PC-9 (cell line): ENCODE measurements around the gene KLHL36. TPM values are rescaled to one million over a fixed set of nuclear protein-coding genes. Genes with fewer than 3 reads are reported as not detected.

ENCODE experiments used
- BruUV-seq: library from RNA; stranded (reverse); fragments of 400-500 nt; replicated peaks from 2 replicates; lab custom pipeline; 2021; lab: Mats Ljungman, UMichigan
- CTCF ChIA-PET: fragments of 300-600 bp; sonication (Branson Sonifier 250); formaldehyde crosslinking; loops from one replicate; lab custom pipeline; 2022; ENCODE audit warnings: antibody characterized with exemption; lab: Charles Lee
- POLR2A ChIA-PET: fragments of 300-600 bp; sonication (Branson Sonifier 250); formaldehyde crosslinking; loops from one replicate; lab custom pipeline; 2022; ENCODE audit warnings: antibody characterized with exemption; ENCODE audit not compliant: unreplicated experiment; lab: Charles Lee
- DNase-seq, 2 experiments: peaks; one replicate each; pipeline versions ENCODE4 v3.0.0 to v3.0.0-alpha.2; 2015 to 2022; ENCODE audit warnings: mixed read lengths in 1 of 2
- H2AFZ ChIP-seq: fragments of 200-600 bp; sonication (generic); 2 replicates; pipeline ENCODE4 v1.8.1; 2017; ENCODE audit warnings: antibody characterized with exemption
- H3F3A ChIP-seq: fragments of 200-600 bp; sonication (generic); 2 replicates; pipeline ENCODE4 v1.8.1; 2017; ENCODE audit warnings: antibody characterized with exemption, mild to moderate bottlenecking, low read depth; ENCODE audit not compliant: insufficient read depth
- H3K27ac ChIP-seq: fragments of 200-600 bp; sonication (generic); 2 replicates; pipeline ENCODE4 v1.6.1; 2016; ENCODE audit warnings: mixed run types
- H3K27me3 ChIP-seq: fragments of 200-600 bp; sonication (generic); 2 replicates; pipeline ENCODE4 v1.6.1; 2016; ENCODE audit warnings: low read depth, mixed run types; ENCODE audit not compliant: insufficient read depth
- H3K36me3 ChIP-seq: fragments of 200-600 bp; sonication (generic); 2 replicates; pipeline ENCODE4 v1.6.1; 2016; ENCODE audit warnings: low read depth, mixed run types
- H3K4me1 ChIP-seq: fragments of 200-600 bp; sonication (generic); replicated peaks from 2 replicates; pipeline ENCODE4 v1.6.1; 2016; ENCODE audit warnings: mixed run types; ENCODE audit not compliant: insufficient read depth
- H3K4me2 ChIP-seq: fragments of 200-600 bp; sonication (generic); 2 replicates; pipeline ENCODE4 v1.6.1; 2017; ENCODE audit warnings: mixed run types
- H3K4me3 ChIP-seq: fragments of 200-600 bp; sonication (generic); 2 replicates; pipeline ENCODE4 v1.6.1; 2016; ENCODE audit warnings: mixed run types
- H3K79me2 ChIP-seq: fragments of 200-600 bp; sonication (generic); 2 replicates; pipeline ENCODE4 v1.6.1; 2017; ENCODE audit warnings: low read depth, mixed run types
- H3K9me2 ChIP-seq: fragments of 200-600 bp; sonication (generic); 2 replicates; pipeline ENCODE4 v1.8.1; 2017; ENCODE audit warnings: mild to moderate bottlenecking; ENCODE audit not compliant: insufficient read depth
- H3K9me3 ChIP-seq: fragments of 200-600 bp; sonication (generic); 2 replicates; pipeline ENCODE4 v1.8.1; 2016; ENCODE audit warnings: low read depth; ENCODE audit not compliant: insufficient read depth
- H4K20me1 ChIP-seq: fragments of 200-600 bp; sonication (generic); 2 replicates; pipeline ENCODE4 v1.8.1; 2017; ENCODE audit not compliant: insufficient read depth
- CTCF ChIP-seq: fragments of 200-600 bp; sonication (generic); conservative IDR thresholded peaks from 2 replicates; pipeline ENCODE4 v1.6.1; 2017; ENCODE audit warnings: mixed run types, antibody characterized with exemption, mild to moderate bottlenecking, moderate library complexity
- EZH2 ChIP-seq: fragments of 200-600 bp; sonication (generic); IDR thresholded peaks from 2 replicates; pipeline ENCODE4 v1.8.0; 2017; ENCODE audit warnings: antibody characterized with exemption, low read depth
- intact Hi-C: fragments of 100-400 bp; cut with micrococcal nuclease; formaldehyde crosslinking; loops from one replicate; pipeline ENCODE4 v1.10.0; 2022; ENCODE audit not compliant: unreplicated experiment
- total RNA-seq: library from RNA; stranded (reverse); gene quantifications from 2 replicates; pipeline ENCODE4 v1.2.3, GENCODE V29; 2021

The KLHL36 gene
- total RNA-seq, 1 experiment from 2014 or later: 73.8 TPM

- no peaks in the 10 kb centered on the region for H3K79me2 ChIP-seq
- BruUV-seq: no TSS peak
- intact Hi-C loops: loop anchor here (2.0 kb wide), 1 partner anchor 53 kb away; no protein-coding TSS in a partner anchor
- TF ChIP-seq CTCF (no peak), EZH2 (no peak)
- no peaks in the 10 kb centered on the region for H3K9me3 ChIP-seq
- H3K4me3 ChIP-seq: no peak overlapping the region
- H2AFZ ChIP-seq: no peak overlapping the region
- H3K27ac ChIP-seq: no peak overlapping the region
- ChIA-PET POLR2A (no interaction called here), CTCF (no interaction called here)
- no peak for DNase-seq
- H3K27me3 ChIP-seq: no peaks in the 10 kb centered on the region
- H3F3A ChIP-seq: peaks cover 17% of the 10 kb centered on the region; the same call in 1 of the 2 replicates
- H3K4me1 ChIP-seq: peaks cover 15% of the 10 kb centered on the region
- H3K9me2 ChIP-seq: no peaks in the 10 kb centered on the region
- H4K20me1 ChIP-seq: no peaks in the 10 kb centered on the region
- peak overlapping the region; percentile 10 for H3K4me2 ChIP-seq
- no peaks in the 10 kb centered on the region for H3K36me3 ChIP-seq
These were observed 25.2 kb downstream of the KLHL36 start for GRCh38 chr16:84673561-84673960.

GRCh38 chr16:84675423-84675822 is 27.1 kb downstream of the KLHL36 start:
- no peaks in the 10 kb centered on the region for H3K9me3 ChIP-seq
- peaks cover 17% of the 10 kb centered on the region; the same call in 1 of the 2 replicates for H3F3A ChIP-seq
- H3K4me2 ChIP-seq: no peak overlapping the region
- no peaks in the 10 kb centered on the region for H3K9me2 ChIP-seq
- intact Hi-C loops: no loop called here
- H3K27ac ChIP-seq: no peak overlapping the region
- H3K27me3 ChIP-seq: no peaks in the 10 kb centered on the region
- TF ChIP-seq CTCF (no peak), EZH2 (no peak)
- ChIA-PET POLR2A (no interaction called here), CTCF (no interaction called here)
- BruUV-seq: no TSS peak
- peaks cover 15% of the 10 kb centered on the region for H3K4me1 ChIP-seq
- H4K20me1 ChIP-seq: no peaks in the 10 kb centered on the region
- H3K36me3 ChIP-seq: no peaks in the 10 kb centered on the region
- H2AFZ ChIP-seq: no peak overlapping the region
- H3K4me3 ChIP-seq: no peak overlapping the region
- H3K79me2 ChIP-seq: no peaks in the 10 kb centered on the region
- no peak for DNase-seq

- Histone ChIP-seq H3K36me3 (no peaks in the 10 kb centered on the region), H3K4me1 (peaks cover 15% of the 10 kb centered on the region), H3K27ac (no peak overlapping the region), H3K9me3 (no peaks in the 10 kb centered on the region), H3K79me2 (no peaks in the 10 kb centered on the region), H3K4me3 (no peak overlapping the region), H2AFZ (no peak overlapping the region), H3F3A (peaks cover 17% of the 10 kb centered on the region; the same call in 1 of the 2 replicates), H3K27me3 (no peaks in the 10 kb centered on the region), H3K9me2 (no peaks in the 10 kb centered on the region), H3K4me2 (no peak overlapping the region), H4K20me1 (no peaks in the 10 kb centered on the region)
- intact Hi-C loops: no loop called here
- no TSS peak for BruUV-seq
- ChIA-PET POLR2A (no interaction called here), CTCF (no interaction called here)
- TF ChIP-seq CTCF (no peak), EZH2 (no peak)
- DNase-seq: no peak
These were observed 27.6 kb downstream of the KLHL36 start for GRCh38 chr16:84675884-84676283.
